ENCODE measurements around the gene FARP1. TPM values are rescaled to one million over a fixed set of nuclear protein-coding genes. Genes with fewer than 3 reads are reported as not detected.

Gene FARP1
- total RNA-seq, 2 donors from 2014 or later = 23.7 to 26.3 TPM

GRCh38 chr13:98504371-98504963, 361.6 kb downstream of the FARP1 start:
- ATAC-seq (no peak), DNase-seq (no peak)
- intact Hi-C loops (cut with DNase I) = loop anchor here in 1 of 2 donors (10.0 kb wide), 1 partner anchor 70 kb away; the partner anchor contains the start of gene STK24

Small RNAs within 50 kb of the gene (microRNA-seq; reads per million reads assigned to microRNA genes)
- gene MIR3170 = 0 reads per million in 2 donors

Other genes starting within 250 kb of the FARP1 start
- gene IPO5, start 189.4 kb upstream of the FARP1 start, total RNA-seq = 100 to 1,000 TPM in 1 of 2 donors, 10 to 100 TPM in 1; 77.8 to 101 TPM
- not detected for gene RNF113B, start 34.2 kb downstream of the FARP1 start, total RNA-seq